Omental fat pad (tissue), 4 donors: ENCODE results near the gene FAM133A. TPM values are rescaled to one million over a fixed set of nuclear protein-coding genes. Genes with fewer than 3 reads are reported as not detected.

Source experiments
- ATAC-seq: fragments of 150-250 bp; one replicate; pipeline ENCODE4 v1.9.1; 2016; ENCODE audit warnings: mild to moderate bottlenecking, moderate library complexity; ENCODE audit not compliant: low FRiP score
- DNase-seq: peaks from one replicate; pipeline ENCODE4 v3.0.0-alpha.2; 2019; ENCODE audit warnings: low spot score
- CTCF ChIP-seq, 3 donors: fragments of 450-650 bp; IDR thresholded peaks; one replicate each; pipeline ENCODE4 v1.5.1; 2016 to 2017; ENCODE audit warnings: antibody characterized with exemption in 3 of 3, mild to moderate bottlenecking in 3 of 3, moderate library complexity in 2 of 3
- total RNA-seq, 4 donors: library from RNA; depleted of rRNA; stranded (reverse); fragments of >200 nt; gene quantifications; one replicate each; pipeline ENCODE4 v1.1.0, GENCODE V29; 2016

Gene FAM133A
- total RNA-seq, 4 donors from 2014 or later: not detected

- DNase-seq: no peak
- ATAC-seq: no peak
- no peak for TF ChIP-seq CTCF (IDR thresholded peaks at IDR 0.05)
Observed at GRCh38 chrX:93703701-93704100, 29.7 kb downstream of the FAM133A start.

GRCh38 chrX:93711076-93711475 is 37.1 kb downstream of the FAM133A start:
- no peak for TF ChIP-seq CTCF (IDR thresholded peaks at IDR 0.05)
- DNase-seq: no peak
- ATAC-seq: no peak

- DNase-seq (no peak), ATAC-seq (no peak)
- no peak for TF ChIP-seq CTCF (IDR thresholded peaks at IDR 0.05)
Observed at GRCh38 chrX:93741811-93742210, 67.8 kb downstream of the FAM133A start.

GRCh38 chrX:93760163-93760562 is 86.2 kb downstream of the FAM133A start:
- ATAC-seq (no peak), DNase-seq (no peak)
- no peak for TF ChIP-seq CTCF (IDR thresholded peaks at IDR 0.05)

Other genes starting within 250 kb of the FAM133A start
- gene NAP1L3, start 628 bp upstream of the FAM133A start, total RNA-seq: 1 to 10 TPM in 1 of 4 donors, under 1 TPM in 2, not detected in 1; 0.60 to 1.1 (median 0.84) TPM